Measurements from ENCODE around the gene TTLL4.

The TTLL4 gene

DNA sequence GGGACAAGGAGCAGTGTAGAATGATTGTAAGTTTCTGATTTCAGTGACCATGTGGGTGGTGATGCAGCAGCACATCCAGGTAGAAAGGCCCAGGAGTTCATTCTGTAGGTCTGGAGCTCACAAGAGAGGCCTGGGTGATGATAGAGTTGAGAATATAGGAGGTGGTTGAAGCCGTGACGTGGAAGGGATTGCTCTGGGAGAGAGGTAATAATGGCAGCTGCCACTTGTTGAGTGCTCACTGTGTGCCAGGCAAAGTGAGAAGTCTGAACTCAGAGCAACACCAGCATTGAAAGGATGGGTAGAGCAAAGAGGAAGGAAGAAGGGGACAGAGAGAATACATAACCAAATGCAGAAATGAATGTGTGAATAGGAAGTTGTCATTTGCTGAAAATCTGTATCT lies 3.3 kb downstream of the TTLL4 start:
- H3K27ac ChIP-seq (ENCODE audit: low read depth, low read length) = no peak overlapping the region
- no peaks in the 10 kb centered on the region for H3K27me3 ChIP-seq (ENCODE audit: control insufficient read depth, low read length)
- no peaks in the 10 kb centered on the region for H3K9me3 ChIP-seq (ENCODE audit: control insufficient read depth, insufficient read depth, low read length)
- H3K79me2 ChIP-seq (ENCODE audit: control insufficient read depth, low read length) = peaks cover 68% of the 10 kb centered on the region
- H3K36me3 ChIP-seq (ENCODE audit: control insufficient read depth, low read length) = peaks cover 40% of the 10 kb centered on the region
- H3F3A ChIP-seq (ENCODE audit: control insufficient read depth, insufficient read depth) = no peaks in the 10 kb centered on the region
- no peaks in the 10 kb centered on the region for H3K9me2 ChIP-seq (replicated peaks; ENCODE audit: control insufficient read depth, low read length)
- no peak overlapping the region for H3K4me3 ChIP-seq (ENCODE audit: low read length)
- TF ChIP-seq EZH2phosphoT487 (IDR thresholded peaks at IDR 0.05; ENCODE audit: borderline replicate concordance, low read length) = no peak
- TF ChIP-seq, protein P1, sequence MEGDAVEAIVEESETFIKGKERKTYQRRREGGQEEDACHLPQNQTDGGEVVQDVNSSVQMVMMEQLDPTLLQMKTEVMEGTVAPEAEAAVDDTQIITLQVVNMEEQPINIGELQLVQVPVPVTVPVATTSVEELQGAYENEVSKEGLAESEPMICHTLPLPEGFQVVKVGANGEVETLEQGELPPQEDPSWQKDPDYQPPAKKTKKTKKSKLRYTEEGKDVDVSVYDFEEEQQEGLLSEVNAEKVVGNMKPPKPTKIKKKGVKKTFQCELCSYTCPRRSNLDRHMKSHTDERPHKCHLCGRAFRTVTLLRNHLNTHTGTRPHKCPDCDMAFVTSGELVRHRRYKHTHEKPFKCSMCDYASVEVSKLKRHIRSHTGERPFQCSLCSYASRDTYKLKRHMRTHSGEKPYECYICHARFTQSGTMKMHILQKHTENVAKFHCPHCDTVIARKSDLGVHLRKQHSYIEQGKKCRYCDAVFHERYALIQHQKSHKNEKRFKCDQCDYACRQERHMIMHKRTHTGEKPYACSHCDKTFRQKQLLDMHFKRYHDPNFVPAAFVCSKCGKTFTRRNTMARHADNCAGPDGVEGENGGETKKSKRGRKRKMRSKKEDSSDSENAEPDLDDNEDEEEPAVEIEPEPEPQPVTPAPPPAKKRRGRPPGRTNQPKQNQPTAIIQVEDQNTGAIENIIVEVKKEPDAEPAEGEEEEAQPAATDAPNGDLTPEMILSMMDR (IDR thresholded peaks at IDR 0.05; ENCODE audit: low read depth, low read length, poor library complexity, severe bottlenecking) = no peak
- H3K4me1 ChIP-seq (ENCODE audit: control insufficient read depth, low read length) = peaks cover 29% of the 10 kb centered on the region
- H3K4me2 ChIP-seq (ENCODE audit: low read length) = peak overlapping the region; percentile 91; the same call in 1 of the 2 replicates
- peaks cover 12% of the 10 kb centered on the region; the same call in 1 of the 2 replicates for H4K20me1 ChIP-seq (ENCODE audit: control insufficient read depth, insufficient read depth, low read depth, low read length)

- peaks cover 86% of the 10 kb centered on the region for H3K79me2 ChIP-seq (ENCODE audit: control insufficient read depth, low read length)
- H3K27ac ChIP-seq (ENCODE audit: low read depth, low read length) = no peak overlapping the region
- H3K9me3 ChIP-seq (ENCODE audit: control insufficient read depth, insufficient read depth, low read length) = no peaks in the 10 kb centered on the region
- H3K4me2 ChIP-seq (ENCODE audit: low read length) = no peak overlapping the region
- H4K20me1 ChIP-seq (ENCODE audit: control insufficient read depth, insufficient read depth, low read depth, low read length) = peaks cover 12% of the 10 kb centered on the region; the same call in 1 of the 2 replicates
- TF ChIP-seq, protein P1 (IDR thresholded peaks at IDR 0.05; ENCODE audit: low read depth, low read length, poor library complexity, severe bottlenecking) = no peak
- TF ChIP-seq EZH2phosphoT487 (IDR thresholded peaks at IDR 0.05; ENCODE audit: borderline replicate concordance, low read length) = no peak
- H3K36me3 ChIP-seq (ENCODE audit: control insufficient read depth, low read length) = peaks cover 48% of the 10 kb centered on the region
- H3K4me1 ChIP-seq (ENCODE audit: control insufficient read depth, low read length) = peaks cover 29% of the 10 kb centered on the region
- H3K4me3 ChIP-seq (ENCODE audit: low read length) = no peak overlapping the region
- H3K9me2 ChIP-seq (replicated peaks; ENCODE audit: control insufficient read depth, low read length) = no peaks in the 10 kb centered on the region
- no peaks in the 10 kb centered on the region for H3F3A ChIP-seq (ENCODE audit: control insufficient read depth, insufficient read depth)
- H3K27me3 ChIP-seq (ENCODE audit: control insufficient read depth, low read length) = no peaks in the 10 kb centered on the region
Measured at GRCh38 chr2:218716070-218716469, 5.4 kb downstream of the TTLL4 start.

DNA sequence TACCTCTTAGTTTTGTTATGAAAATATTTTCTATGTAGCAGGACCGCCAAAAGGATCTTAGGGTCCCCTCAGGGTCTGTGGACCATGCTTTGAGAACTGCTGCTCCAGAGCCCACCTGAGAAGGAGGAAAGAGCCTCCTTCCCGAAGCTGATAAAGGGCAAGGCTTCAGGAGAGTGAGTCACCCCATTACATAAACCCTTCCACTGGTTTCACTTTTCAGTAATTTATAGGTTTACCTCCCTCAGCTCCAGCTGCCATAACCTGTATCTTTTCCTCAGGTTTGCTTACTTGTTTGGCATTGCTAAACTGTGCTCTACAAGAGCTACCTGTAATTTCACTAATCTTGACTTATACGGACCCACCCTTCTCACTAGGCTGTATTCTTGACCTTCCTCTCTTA lies 6.6 kb downstream of the TTLL4 start:
- H3K4me2 ChIP-seq (ENCODE audit: low read length) = no peak overlapping the region
- H3K36me3 ChIP-seq (ENCODE audit: control insufficient read depth, low read length) = peaks cover 45% of the 10 kb centered on the region
- H3K4me3 ChIP-seq (ENCODE audit: low read length) = no peak overlapping the region
- peaks cover 14% of the 10 kb centered on the region; the same call in 1 of the 2 replicates for H4K20me1 ChIP-seq (ENCODE audit: control insufficient read depth, insufficient read depth, low read depth, low read length)
- no peak for TF ChIP-seq EZH2phosphoT487 (IDR thresholded peaks at IDR 0.05; ENCODE audit: borderline replicate concordance, low read length)
- TF ChIP-seq, protein P1 (IDR thresholded peaks at IDR 0.05; ENCODE audit: low read depth, low read length, poor library complexity, severe bottlenecking) = no peak
- H3K9me2 ChIP-seq (replicated peaks; ENCODE audit: control insufficient read depth, low read length) = no peaks in the 10 kb centered on the region
- no peaks in the 10 kb centered on the region for H3F3A ChIP-seq (ENCODE audit: control insufficient read depth, insufficient read depth)
- peaks cover 22% of the 10 kb centered on the region for H3K4me1 ChIP-seq (ENCODE audit: control insufficient read depth, low read length)
- no peaks in the 10 kb centered on the region for H3K9me3 ChIP-seq (ENCODE audit: control insufficient read depth, insufficient read depth, low read length)
- H3K27ac ChIP-seq (ENCODE audit: low read depth, low read length) = no peak overlapping the region
- H3K79me2 ChIP-seq (ENCODE audit: control insufficient read depth, low read length) = peaks cover 83% of the 10 kb centered on the region
- no peaks in the 10 kb centered on the region for H3K27me3 ChIP-seq (ENCODE audit: control insufficient read depth, low read length)
